Brain microvascular endothelial cell (primary cell): ENCODE measurements around the gene TFAM.

Experiments
- DNase-seq: peaks from one replicate; pipeline ENCODE4 v3.0.0-alpha.2; 2020
- H3K27ac ChIP-seq: fragments of 250-450 bp; sonication (Bioruptor Pico); 2 replicates; pipeline ENCODE4 v1.5.1; 2020; ENCODE audit warnings: mild to moderate bottlenecking, moderate library complexity
- H3K27me3 ChIP-seq: fragments of 250-450 bp; sonication (Bioruptor Pico); replicated peaks from 2 replicates; pipeline ENCODE4 v1.5.1; 2020; ENCODE audit warnings: mild to moderate bottlenecking
- H3K36me3 ChIP-seq: fragments of 250-450 bp; sonication (Bioruptor Pico); replicated peaks from 2 replicates; pipeline ENCODE4 v1.5.1; 2020; ENCODE audit warnings: mild to moderate bottlenecking
- H3K4me3 ChIP-seq: 2 replicates; pipeline ENCODE4 v1.5.1; 2011; ENCODE audit warnings: low read depth, mild to moderate bottlenecking, control low read depth, low read length, moderate library complexity
- CTCF ChIP-seq: IDR thresholded peaks from 2 replicates; pipeline ENCODE4 v1.5.1; 2011; ENCODE audit warnings: low read depth, mild to moderate bottlenecking, moderate library complexity, low read length, control low read depth, inconsistent platforms; ENCODE audit errors: missing control alignments
- in situ Hi-C: cut with HindIII; loops from 2 replicates; pipeline ENCODE4 v1.10.0; 2017; ENCODE audit warnings: low sequenced_read_pairs, low pct_ligation_motif_present

Gene TFAM

GRCh38 chr10:58431903-58432302 lies 46.7 kb downstream of the TFAM start:
- in situ Hi-C loops: no loop called here
- Histone ChIP-seq H3K27me3 (no peaks in the 10 kb centered on the region), H3K36me3 (no peaks in the 10 kb centered on the region), H3K27ac (no peak overlapping the region), H3K4me3 (no peak overlapping the region)
- DNase-seq: no peak
- no peak for TF ChIP-seq CTCF

- Histone ChIP-seq H3K4me3 (no peak overlapping the region), H3K27me3 (no peaks in the 10 kb centered on the region), H3K36me3 (no peaks in the 10 kb centered on the region), H3K27ac (no peak overlapping the region)
- in situ Hi-C loops: no loop called here
- TF ChIP-seq CTCF: no peak
- no peak for DNase-seq
These were observed 47.9 kb downstream of the TFAM start for GRCh38 chr10:58433066-58433465.

- in situ Hi-C loops: no loop called here
These were observed 48.4 kb downstream of the TFAM start for GRCh38 chr10:58433571-58433970.

GRCh38 chr10:58435297-58435985 lies 50.2 kb downstream of the TFAM start:
- peak; percentile 47 for TF ChIP-seq CTCF
- Histone ChIP-seq H3K27ac (peak overlapping the region; percentile 87), H3K4me3 (no peak overlapping the region), H3K36me3 (no peaks in the 10 kb centered on the region), H3K27me3 (no peaks in the 10 kb centered on the region)
- in situ Hi-C loops: no loop called here
- peak; percentile 99 for DNase-seq

More at GRCh38 chr10:58433571-58433970, 48.4 kb downstream of the TFAM start:
- H3K36me3 ChIP-seq: no peaks in the 10 kb centered on the region
- no peak for DNase-seq
- H3K27me3 ChIP-seq: no peaks in the 10 kb centered on the region
- no peak overlapping the region for H3K27ac ChIP-seq
- H3K4me3 ChIP-seq: no peak overlapping the region
- no peak for TF ChIP-seq CTCF

GRCh38 chr10:58436071-58436470 lies 50.9 kb downstream of the TFAM start:
- in situ Hi-C loops: no loop called here

More at GRCh38 chr10:58436071-58436470, 50.9 kb downstream of the TFAM start:
- DNase-seq: peak; percentile 45
- Histone ChIP-seq H3K27ac (peak overlapping the region; percentile 87), H3K36me3 (no peaks in the 10 kb centered on the region), H3K4me3 (no peak overlapping the region), H3K27me3 (no peaks in the 10 kb centered on the region)
- no peak for TF ChIP-seq CTCF
